HEK293T (cell line): ENCODE results near the gene GNAQ.

Experiments used
- BHLHE40 ChIP-seq: fragments of 450-650 bp; IDR thresholded peaks from 2 replicates; pipeline ENCODE4 v1.6.1; 2016; ENCODE audit warnings: mild to moderate bottlenecking, moderate library complexity, borderline replicate concordance
- CTBP1 ChIP-seq: fragments of 450-650 bp; IDR thresholded peaks from 2 replicates; pipeline ENCODE4 v1.6.1; 2016; ENCODE audit warnings: borderline replicate concordance
- ELF4 ChIP-seq: fragments of 450-650 bp; IDR thresholded peaks from 2 replicates; pipeline ENCODE4 v1.6.1; 2017; ENCODE audit warnings: antibody characterized with exemption
- FOXA1 ChIP-seq: fragments of 450-650 bp; IDR thresholded peaks from 2 replicates; pipeline ENCODE4 v1.6.1; 2016; ENCODE audit warnings: mild to moderate bottlenecking
- FOXK2 ChIP-seq: fragments of 450-650 bp; IDR thresholded peaks from 2 replicates; pipeline ENCODE4 v1.6.1; 2016; ENCODE audit warnings: mild to moderate bottlenecking
- FOXM1 ChIP-seq: fragments of 450-650 bp; IDR thresholded peaks from 2 replicates; pipeline ENCODE4 v1.6.1; 2017; ENCODE audit warnings: mild to moderate bottlenecking, borderline replicate concordance
- HDGF ChIP-seq: fragments of 450-650 bp; IDR thresholded peaks from 2 replicates; pipeline ENCODE4 v1.6.1; 2017; ENCODE audit warnings: antibody characterized with exemption, borderline replicate concordance
- L3MBTL2 ChIP-seq: fragments of 450-650 bp; conservative IDR thresholded peaks from 2 replicates; pipeline ENCODE4 v1.6.1; 2016; ENCODE audit warnings: mild to moderate bottlenecking
- LEF1 ChIP-seq: fragments of 450-650 bp; IDR thresholded peaks from 2 replicates; pipeline ENCODE4 v1.6.1; 2017; ENCODE audit warnings: mild to moderate bottlenecking, borderline replicate concordance
- NFRKB ChIP-seq: fragments of 450-650 bp; IDR thresholded peaks from 2 replicates; pipeline ENCODE4 v1.6.1; 2016; ENCODE audit warnings: mild to moderate bottlenecking, moderate library complexity
- PKNOX1 ChIP-seq: fragments of 450-650 bp; IDR thresholded peaks from 2 replicates; pipeline ENCODE4 v1.6.1; 2016
- SP1 ChIP-seq: fragments of 450-650 bp; IDR thresholded peaks from 2 replicates; pipeline ENCODE4 v1.6.1; 2017
- SUZ12 ChIP-seq: fragments of 450-650 bp; IDR thresholded peaks from 2 replicates; pipeline ENCODE4 v1.6.1; 2016; ENCODE audit warnings: mild to moderate bottlenecking
- TARDBP ChIP-seq: fragments of 450-650 bp; IDR thresholded peaks from 2 replicates; pipeline ENCODE4 v1.6.1; 2016

- no peak for TF ChIP-seq FOXA1
- TF ChIP-seq L3MBTL2: no peak
- TF ChIP-seq FOXK2: no peak
- TF ChIP-seq SP1: no peak
- TF ChIP-seq BHLHE40: no peak
- TF ChIP-seq FOXM1: no peak
- TF ChIP-seq TARDBP: no peak
- TF ChIP-seq PKNOX1: no peak
- TF ChIP-seq CTBP1: no peak
- TF ChIP-seq LEF1: no peak
- no peak for TF ChIP-seq NFRKB
- TF ChIP-seq HDGF: no peak
- TF ChIP-seq SUZ12: no peak
- no peak for TF ChIP-seq ELF4
Measured at GRCh38 chr9:77853716-77854115, 177.9 kb downstream of the GNAQ start.
